Activated T-cell treated with anti-CD3 and anti-CD28 coated beads for 4 hours (primary cell): ENCODE measurements around the gene RHCG.
A peak's percentile ranks its signal among the peaks of the same experiment; 100 is the strongest.

Experiments
- DNase-seq: peaks from one replicate; pipeline ENCODE4 v3.0.0-alpha.2; 2020

Gene RHCG

DNA sequence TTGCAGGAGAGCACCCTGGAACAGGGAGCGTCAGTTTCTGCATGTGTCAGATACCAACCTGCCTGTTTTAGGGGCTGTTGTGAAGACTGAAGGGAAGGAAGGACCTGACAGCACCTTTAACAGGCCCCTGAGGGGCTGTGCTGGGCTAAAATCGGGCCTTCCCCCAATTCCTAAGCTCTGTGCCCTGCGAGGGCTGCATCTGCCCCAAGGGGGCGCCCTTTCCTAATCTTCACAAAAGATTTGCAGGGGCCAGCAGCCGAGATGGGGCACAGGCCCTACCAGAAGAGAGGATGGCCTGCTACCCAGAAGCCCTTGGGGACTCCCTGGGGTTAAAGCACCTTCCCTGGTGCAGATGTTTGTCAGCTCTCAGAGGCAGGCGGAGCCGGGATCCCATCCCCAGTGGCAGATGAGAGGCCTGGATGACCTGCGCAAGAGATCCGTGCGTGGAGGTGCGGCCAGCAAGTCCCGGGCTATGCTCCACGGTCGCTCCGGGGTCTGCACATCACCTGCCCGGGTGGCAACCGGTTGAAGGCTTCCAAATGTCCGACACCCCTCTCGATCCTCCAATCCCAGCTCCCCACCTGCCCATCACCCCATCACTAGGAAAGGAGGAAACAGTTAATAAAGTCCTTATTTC, 53.6 kb downstream of the RHCG start:
- no peak for DNase-seq

DNA sequence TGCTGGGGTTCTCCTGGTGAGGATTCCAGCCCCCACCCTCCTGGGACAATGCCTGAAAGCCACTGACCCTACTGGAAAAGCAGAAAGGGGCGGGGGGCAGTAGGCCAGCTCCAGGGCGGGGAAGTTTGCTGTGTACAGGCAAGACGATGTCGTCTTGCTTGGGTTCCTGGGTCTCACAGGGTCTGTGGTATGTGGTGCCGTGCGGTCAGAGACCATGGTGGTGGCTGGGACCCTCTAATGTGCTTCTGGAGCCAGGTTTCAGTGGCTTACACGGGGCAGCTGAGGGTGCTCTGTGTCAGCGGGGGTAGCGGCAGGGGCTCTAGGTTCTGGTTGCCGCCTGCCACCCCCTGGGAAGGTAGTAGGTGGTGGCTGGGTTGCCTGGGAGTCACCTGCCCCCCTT, 54.2 kb downstream of the RHCG start:
- DNase-seq = no peak

DNA sequence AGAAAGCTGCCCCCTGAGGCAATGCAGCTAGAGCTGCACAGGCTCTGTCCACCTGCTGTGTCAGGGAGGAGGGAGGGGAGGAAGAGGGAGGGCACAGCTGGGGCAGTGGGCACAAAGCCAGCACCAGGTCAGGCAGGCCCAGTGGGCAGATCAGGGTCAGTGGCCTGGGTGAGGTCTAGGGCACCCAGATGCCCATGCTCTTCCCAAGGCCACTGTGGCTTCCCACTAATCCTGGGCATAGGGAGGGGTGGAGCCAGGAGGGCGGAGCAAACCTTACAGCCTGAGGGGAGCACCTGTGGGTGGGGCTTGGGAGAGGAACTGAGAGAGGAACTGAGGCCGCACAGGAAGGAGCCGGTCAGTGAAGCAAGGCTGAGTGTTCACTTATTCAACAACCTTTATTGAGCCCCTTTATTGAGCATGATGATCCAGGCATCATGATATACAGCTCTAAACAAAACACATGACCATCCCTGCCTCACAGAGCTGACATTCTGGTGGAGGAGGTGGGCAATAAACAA, 55.0 kb downstream of the RHCG start:
- no peak for DNase-seq

DNA sequence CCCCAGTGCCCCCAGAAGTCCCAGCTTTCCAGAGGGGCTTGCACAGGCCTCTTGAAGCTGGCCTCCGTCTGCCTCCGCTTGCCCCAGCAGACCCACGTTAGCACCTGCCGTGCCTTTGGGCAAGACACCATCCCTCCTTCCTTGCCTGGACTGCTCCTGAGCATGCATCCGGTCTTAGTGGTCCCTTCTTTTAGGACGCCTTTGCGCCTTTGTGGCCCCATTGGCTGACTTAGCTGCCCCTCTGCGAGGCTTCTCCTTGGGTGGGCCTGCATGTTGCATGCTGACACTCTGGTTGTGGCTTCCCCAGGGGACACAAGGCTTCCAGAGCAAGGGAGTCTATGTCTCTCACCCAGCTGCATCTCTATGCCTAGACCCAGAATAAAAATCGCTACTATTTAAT, 56.6 kb downstream of the RHCG start:
- no peak for DNase-seq

DNA sequence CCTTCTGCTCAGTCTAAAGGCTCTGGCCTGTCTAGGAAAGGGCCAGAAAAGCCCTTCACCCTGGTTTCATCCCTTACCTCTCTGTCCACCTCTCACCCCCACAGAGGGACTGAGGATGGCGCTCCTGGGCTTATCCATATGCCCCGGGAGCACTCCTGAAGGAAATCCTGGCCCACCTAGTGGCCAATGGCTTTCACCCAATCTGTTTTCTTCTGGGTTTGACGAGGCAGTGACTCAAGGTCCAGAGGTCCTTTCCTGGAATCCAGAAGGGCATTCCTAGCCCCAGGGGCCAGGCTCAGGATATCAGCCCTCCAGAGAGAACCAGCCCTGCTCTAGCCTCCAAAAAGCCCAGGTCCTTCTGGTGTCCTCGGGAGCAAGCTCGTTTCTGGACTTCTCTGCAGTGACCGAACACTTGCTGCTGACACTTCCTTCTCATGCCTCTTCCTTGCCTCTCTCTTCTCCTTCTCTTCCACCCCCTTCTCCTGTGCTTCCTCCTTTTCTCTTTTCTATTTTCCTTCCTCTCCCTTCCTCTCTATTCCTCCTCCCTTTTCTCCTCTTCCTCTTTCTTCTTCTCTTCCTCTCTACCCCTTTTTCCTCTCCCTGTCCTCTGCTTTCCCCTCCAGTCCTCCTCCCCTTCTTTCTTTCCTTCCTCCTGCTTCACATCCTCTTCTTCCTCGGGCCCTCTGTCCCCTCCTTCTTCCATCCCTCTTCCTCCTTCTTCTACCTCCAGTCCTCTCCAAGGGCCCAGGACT, 59.6 kb downstream of the RHCG start:
- DNase-seq = no peak

DNA sequence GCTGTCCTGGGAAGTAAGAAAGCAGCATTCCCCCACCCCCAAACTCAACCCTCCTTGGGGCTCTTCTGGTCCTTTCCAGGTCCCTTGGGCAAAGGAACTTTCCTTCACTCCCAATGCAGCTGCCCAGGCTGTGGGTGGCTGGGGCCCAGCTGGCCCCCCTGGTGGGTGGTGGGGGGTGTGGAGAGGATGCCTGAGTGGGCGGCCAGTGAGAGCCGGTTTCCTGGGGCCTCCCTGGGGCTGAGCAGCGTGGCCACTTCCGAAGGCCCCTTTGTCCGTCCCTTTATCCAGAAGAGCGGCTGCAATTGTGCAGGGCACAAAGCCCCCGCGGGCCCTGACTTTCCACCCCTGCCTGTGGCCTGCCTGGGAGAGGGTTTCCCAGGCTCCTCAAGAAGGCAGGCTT, 61.0 kb downstream of the RHCG start:
- no peak for DNase-seq

DNA sequence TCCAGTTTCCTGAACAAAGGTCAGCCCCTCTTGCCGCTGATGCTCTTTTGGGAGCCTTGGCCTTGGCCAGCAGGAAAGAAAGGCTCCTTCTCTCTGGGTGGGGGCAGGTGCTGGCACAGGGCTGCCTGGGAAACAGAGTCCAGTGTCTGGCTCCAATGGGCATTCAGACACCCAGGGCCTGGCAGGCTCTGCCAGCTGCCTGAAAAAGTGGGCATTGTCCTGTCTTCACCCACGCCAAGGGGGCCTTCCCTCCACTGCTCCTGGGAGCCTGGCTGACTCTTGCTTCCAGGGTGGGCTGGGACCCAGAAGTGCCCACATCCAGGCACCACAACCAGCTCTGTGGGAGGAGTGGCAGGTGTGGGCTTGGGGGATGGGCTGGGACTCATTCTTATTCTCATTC, 62.7 kb downstream of the RHCG start:
- DNase-seq = no peak

DNA sequence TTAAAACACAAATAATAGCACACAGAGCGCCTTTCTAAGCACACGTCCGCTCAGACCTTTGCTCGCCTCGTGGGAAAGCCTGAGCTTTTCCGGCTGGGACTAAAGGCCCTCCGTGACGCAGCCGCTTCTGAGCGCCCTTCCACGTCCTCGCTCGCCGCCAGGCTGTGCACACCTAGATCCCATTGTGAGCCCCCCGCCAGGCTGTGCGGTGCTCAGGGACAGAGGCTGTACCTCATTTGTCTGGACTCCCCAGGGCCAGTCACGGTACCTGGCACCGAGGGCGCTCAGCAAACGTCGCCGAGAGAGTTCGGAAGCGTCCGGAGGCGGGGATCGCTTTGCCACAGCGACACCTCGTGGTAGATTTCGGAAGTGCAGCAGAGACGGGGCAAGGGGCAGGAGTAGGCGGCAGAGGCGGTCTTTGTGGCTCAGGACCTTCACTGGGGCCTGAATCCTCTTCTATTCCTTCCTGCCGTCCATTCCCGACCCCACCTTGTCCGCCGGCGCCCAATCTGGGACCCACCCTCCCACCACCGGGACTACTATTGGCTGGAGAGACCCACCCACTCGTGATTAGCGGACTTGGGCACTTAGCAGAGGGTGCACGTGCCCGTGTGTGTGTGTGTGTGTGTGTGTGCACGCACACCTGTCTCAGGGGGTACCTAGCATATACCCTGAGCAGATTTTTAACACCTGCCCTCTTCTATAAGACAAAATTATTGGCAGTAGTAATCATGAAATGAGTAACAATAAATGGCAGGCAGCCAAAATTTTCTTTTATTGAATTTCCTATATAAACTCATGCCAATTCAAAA, 65.6 kb downstream of the RHCG start:
- peak; percentile 95 for DNase-seq

DNA sequence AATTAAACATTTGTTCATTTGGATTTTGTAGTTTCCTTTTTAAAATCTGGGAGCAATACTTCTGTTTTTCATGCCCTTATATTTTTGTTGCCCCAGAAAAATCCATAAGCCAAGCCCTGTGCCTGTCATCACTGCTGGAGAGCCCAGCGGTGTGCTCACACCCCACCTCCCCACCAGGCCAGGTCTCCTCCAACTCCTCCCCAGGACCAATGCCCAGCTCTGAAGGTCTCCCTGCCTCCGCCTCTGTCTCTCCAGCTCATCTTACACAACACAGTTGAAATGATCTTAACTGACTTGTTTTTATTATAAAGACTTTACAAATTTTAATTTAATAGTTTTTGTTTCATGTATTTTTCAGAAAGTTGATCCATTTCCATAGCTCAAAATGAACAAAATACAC, 66.4 kb downstream of the RHCG start:
- no peak for DNase-seq

DNA sequence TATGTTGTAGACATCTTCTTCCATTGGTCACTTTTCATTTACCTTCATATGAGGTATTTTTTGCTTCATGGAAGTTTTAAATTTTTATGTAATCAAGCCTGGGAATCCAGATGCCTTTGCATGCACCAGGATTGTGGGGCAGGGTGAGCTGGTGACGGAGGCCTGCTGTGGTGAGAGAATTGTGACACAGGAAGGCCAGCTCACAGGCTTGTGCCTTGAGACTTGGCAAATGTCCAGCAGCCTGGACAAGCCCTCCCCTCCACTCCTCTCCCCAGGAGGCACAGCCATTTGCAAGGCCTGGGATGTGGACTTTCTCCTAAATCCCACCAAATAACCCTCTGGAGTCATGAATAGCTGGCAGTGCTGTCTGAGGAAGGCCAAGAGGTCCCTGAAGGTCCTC, 67.4 kb downstream of the RHCG start:
- no peak for DNase-seq

DNA sequence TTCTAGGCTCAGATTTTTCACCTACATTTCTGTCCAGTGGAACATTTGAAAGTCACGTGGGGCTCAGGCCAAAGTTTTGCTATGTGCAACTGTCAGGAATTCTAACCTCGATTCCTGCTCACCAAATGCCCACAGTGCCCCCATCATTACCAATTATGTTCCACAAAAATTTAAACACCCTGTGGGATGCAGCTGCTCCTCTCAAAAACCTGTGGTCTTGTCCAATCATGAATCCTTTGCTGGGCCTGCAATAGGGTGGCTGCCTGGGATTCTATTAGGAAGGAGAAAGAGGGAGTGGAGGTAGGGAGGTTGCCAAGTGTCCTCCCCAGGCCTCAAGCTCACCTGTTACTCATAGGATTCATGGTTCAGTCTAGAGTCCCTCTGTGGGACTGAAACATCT, 68.1 kb downstream of the RHCG start:
- no peak for DNase-seq

DNA sequence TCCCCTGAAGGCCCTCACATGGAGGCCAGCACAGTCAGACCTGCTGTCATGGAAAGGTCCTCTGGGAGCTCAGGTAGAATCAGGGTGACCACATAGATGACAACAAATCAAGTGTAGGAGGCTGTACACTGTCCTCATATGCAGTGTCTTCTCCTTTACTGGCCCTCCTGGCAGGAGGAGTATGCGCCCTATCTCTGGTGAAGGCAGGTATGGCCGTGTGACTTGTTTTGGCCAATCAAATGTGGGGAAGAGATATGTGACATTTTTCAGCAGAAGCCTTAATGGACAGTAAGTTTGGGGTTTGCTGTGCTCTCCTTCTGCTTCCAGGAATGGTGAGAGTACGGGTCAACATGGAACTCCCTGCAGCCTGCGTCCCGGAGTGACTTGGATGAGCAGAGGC, 69.9 kb downstream of the RHCG start:
- DNase-seq = no peak

DNA sequence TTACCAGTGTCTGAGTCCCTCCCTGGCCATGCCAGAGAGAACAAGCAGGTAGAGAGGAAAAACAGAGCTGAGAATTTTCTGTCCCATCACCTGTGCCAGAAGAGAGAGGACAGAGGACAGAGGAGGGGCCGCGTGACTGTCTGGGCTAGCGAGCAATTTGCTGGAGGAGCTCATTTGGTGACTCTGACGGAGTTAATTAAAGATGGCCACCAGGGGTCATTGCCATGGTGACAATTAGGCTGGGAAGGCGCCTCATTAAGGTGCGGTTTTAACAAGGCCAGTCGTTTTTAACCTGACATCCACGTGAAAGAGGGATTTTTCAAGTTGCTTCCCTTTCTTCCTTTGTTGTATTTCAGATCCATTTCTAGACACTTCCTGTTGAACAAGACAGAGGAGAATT, 72.4 kb downstream of the RHCG start:
- no peak for DNase-seq
